NB4 (cell line): ENCODE measurements around the gene SLC25A21.

Experiments used
- DNase-seq: peaks from one replicate; pipeline ENCODE4 v3.0.0; 2010; ENCODE audit warnings: low read depth
- H3K4me3 ChIP-seq: one replicate; pipeline ENCODE4 v1.5.1; 2011; ENCODE audit warnings: mild to moderate bottlenecking, low read depth, low read length, moderate library complexity
- CTCF ChIP-seq: IDR thresholded peaks from one replicate; pipeline ENCODE4 v1.5.1; 2012; ENCODE audit warnings: low read depth, low read length
- MAX ChIP-seq: IDR thresholded peaks from 2 replicates; pipeline ENCODE4 v1.6.1; 2011; ENCODE audit warnings: low read depth, low read length
- MYC ChIP-seq: IDR thresholded peaks from 2 replicates; pipeline ENCODE4 v1.6.1; 2011; ENCODE audit warnings: low read depth, low read length
- POLR2A ChIP-seq: IDR thresholded peaks from 2 replicates; pipeline ENCODE4 v1.6.1; 2011; ENCODE audit warnings: mild to moderate bottlenecking; ENCODE audit not compliant: insufficient read length; ENCODE audit errors: extremely low read depth

The SLC25A21 gene

DNA sequence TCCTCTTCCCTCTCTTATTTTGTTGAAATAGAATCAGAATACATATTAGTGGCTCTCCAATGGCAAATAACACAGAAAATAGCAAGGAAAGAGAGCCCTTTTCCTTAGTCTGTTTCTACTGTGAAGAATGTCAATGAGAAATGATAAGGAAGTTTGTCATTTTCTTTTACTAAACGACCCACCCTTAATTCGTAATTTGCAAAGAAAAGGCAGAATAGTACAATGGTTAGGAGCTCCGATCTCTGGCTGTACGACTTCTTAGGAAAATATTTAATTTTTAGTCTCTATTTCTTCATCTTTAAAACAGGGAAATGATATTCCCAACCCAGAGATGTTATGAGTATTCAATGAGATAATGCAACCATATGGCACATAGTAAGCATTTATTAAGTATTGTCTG, 504.7 kb downstream of the SLC25A21 start:
- DNase-seq = no peak
- no peak overlapping the region for H3K4me3 ChIP-seq
- TF ChIP-seq POLR2A (no peak), CTCF (no peak), MYC (no peak), MAX (no peak)

- DNase-seq = no peak
- TF ChIP-seq POLR2A (no peak), MYC (no peak), CTCF (no peak), MAX (no peak)
- no peak overlapping the region for H3K4me3 ChIP-seq
Measured at GRCh38 chr14:36666416-36667206, 505.8 kb downstream of the SLC25A21 start.

GRCh38 chr14:36665887-36666415, 506.5 kb downstream of the SLC25A21 start:
- H3K4me3 ChIP-seq = no peak overlapping the region
- no peak for DNase-seq
- TF ChIP-seq CTCF = no peak
- no peak for TF ChIP-seq MYC
- no peak for TF ChIP-seq MAX
- no peak for TF ChIP-seq POLR2A

GRCh38 chr14:36664322-36665193, 507.8 kb downstream of the SLC25A21 start:
- TF ChIP-seq CTCF (no peak), MYC (no peak), MAX (no peak), POLR2A (no peak)
- H3K4me3 ChIP-seq = no peak overlapping the region
- DNase-seq = no peak

DNA sequence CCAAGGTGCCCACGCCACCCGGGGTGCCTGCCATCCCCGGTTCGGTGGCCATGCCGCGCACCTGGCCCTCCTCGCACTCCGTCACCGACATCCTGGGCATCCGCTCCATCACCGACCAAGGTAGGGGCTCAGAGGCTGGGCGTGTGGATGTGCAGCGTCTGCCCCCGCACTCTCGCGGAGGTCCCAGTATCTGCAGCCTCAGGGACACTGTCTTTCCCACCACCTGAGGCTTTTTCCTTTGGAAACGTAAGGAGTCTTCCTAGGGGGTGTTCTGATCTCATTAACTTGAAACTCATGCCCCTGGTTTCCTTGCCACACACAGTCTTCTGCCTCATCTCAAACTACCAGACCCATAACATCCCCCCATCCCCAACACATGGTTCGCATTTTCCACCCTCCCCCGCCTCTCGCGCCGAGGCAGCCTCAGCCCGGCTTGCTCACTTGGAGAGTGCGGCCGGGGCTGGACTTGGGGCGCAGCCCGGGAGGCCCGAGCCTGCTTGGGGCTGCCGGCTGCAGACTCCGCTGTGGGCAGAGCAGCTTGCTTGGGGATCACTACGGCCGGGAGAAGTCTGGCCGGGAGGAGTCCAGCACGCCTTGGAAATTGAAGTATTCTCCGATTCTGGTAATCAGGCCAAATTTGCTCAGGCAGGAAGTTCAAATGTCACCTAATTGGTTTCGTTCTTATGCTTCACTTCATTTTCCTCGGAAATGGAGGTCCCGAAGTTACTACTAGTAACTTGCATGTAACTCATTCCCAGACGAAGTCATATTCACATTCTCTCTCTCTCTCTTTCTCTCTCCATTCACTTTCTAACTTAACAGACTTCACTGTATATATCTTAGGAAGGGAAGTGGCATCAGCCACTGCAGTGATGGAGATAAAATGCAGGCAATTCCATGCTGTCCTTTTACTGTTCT, 508.7 kb downstream of the SLC25A21 start:
- no peak overlapping the region for H3K4me3 ChIP-seq

More for the DNA sequence above, 508.7 kb downstream of the SLC25A21 start:
- no peak for DNase-seq
- TF ChIP-seq POLR2A (no peak), MAX (no peak), MYC (no peak), CTCF (no peak)
